GM12891 (cell line): Measurements from ENCODE around the gene THBS1.

Experiments used
- DNase-seq: peaks from one replicate; pipeline ENCODE4 v3.0.0; 2011; ENCODE audit warnings: low spot score; ENCODE audit not compliant: insufficient read length
- FAIRE-seq: peaks from 2 replicates; lab custom pipeline; 2011; peaks lifted over from hg19 to GRCh38; lab: Jason Lieb, UNC
- PAX5 ChIP-seq: IDR thresholded peaks from 2 replicates; pipeline ENCODE4 v1.6.1; 2011; ENCODE audit warnings: low read length, moderate library complexity, mild to moderate bottlenecking; ENCODE audit not compliant: insufficient read depth, severe bottlenecking
- POLR2A ChIP-seq: IDR thresholded peaks from 2 replicates; pipeline ENCODE4 v1.6.1; 2011; ENCODE audit warnings: low read depth, low read length, control low read depth
- POLR2AphosphoS5 ChIP-seq: IDR thresholded peaks from 2 replicates; pipeline ENCODE4 v1.6.1; 2011; ENCODE audit warnings: low read depth, low read length, control low read depth
- POU2F2 ChIP-seq: IDR thresholded peaks from 2 replicates; pipeline ENCODE4 v1.6.1; 2011; ENCODE audit warnings: low read depth, mild to moderate bottlenecking, control low read depth, low read length, moderate library complexity
- SPI1 ChIP-seq: IDR thresholded peaks from 2 replicates; pipeline ENCODE4 v1.6.1; 2011; ENCODE audit warnings: low read depth, low read length, control low read depth
- TAF1 ChIP-seq: IDR thresholded peaks from 2 replicates; pipeline ENCODE4 v1.6.1; 2011; ENCODE audit warnings: low read depth, low read length, control low read depth

THBS1 gene

DNA sequence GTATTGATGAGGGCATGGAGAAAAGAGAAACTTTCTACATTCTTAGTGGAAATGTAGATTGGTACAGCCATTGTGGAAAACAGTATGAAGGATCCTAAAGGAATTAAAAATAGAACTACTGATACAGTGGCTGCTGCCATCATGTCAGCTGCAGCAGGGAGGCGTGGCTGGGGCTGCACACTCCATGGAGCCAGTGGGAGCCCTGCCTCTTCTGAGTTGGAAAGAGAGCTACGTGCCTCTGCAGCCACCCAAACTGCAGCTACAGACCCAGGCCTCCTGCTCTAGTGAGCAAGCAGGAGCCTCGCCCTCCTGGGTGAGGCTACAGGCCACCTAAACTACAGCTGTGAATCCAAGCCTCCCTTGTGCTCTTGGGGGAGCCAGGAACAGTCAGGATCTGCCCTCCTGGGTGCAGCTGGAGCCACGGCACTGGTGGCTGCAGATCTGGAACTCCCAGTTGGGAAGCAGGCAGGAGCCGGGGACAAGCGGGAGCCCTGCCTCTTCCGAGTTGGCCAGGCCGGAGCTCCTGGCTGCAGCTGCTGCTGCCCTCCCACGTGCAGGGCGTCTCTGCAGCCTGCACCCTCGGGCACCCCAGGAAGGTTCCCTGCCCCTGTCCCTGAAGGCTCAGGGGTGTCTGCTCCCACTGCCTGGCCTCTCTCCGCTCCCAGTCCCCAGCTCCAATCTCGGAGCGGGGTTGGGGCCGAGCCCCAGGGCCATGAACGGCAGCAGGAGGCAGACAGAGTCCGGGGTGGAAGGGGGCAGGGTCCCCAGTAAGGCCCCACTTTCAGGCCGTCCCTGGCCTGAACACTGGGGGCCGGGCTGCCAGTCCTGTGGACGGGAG, 64.5 kb downstream of the THBS1 start:
- TF ChIP-seq POLR2AphosphoS5 (no peak), SPI1 (no peak), POU2F2 (no peak), TAF1 (no peak), PAX5 (no peak), POLR2A (no peak)
- DNase-seq (no peak), FAIRE-seq (no peak)

GRCh38 chr15:39645976-39646257, 65.0 kb downstream of the THBS1 start:
- FAIRE-seq (no peak), DNase-seq (no peak)
- no peak for TF ChIP-seq SPI1
- TF ChIP-seq PAX5: no peak
- no peak for TF ChIP-seq POLR2A
- no peak for TF ChIP-seq POLR2AphosphoS5

DNA sequence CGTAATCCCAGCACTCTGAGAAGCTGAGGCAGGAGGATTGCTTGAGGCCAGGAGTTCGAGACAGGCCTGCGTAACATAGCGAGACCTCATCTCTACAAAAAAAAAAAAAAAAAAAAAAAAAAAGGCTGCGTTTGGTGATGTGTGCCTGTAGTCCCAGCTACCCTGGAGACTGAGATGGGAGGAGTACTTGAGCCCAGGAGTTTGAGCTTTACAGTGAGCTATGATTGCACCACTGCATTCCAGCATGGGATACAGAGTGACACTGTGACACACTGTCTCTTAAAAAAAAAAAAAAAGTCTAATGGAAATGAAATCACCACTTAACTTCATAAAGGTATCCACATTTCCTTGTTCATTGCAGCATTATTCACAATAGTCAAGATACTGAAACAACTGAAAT, 65.5 kb downstream of the THBS1 start:
- no peak for DNase-seq
- TF ChIP-seq SPI1 (no peak), POLR2AphosphoS5 (no peak), POU2F2 (no peak), POLR2A (no peak), PAX5 (no peak), TAF1 (no peak)
- FAIRE-seq: no peak
